WTC11 (cell line): ENCODE measurements around the gene SNAP47. TPM values are rescaled to one million over a fixed set of nuclear protein-coding genes. Genes with fewer than 3 reads are reported as not detected.

Experiments used
- ATAC-seq: fragments of 200-7000 bp; cut with Tn5 transposase; 2 replicates; pipeline ENCODE4 v1.10.0; 2021; ENCODE audit warnings: mild to moderate bottlenecking, moderate library complexity
- CTCF ChIA-PET: fragments of 300-600 bp; sonication (Branson Sonifier 250); formaldehyde crosslinking; loops from one replicate; lab custom pipeline; 2021; ENCODE audit warnings: antibody characterized with exemption; lab: Charles Lee
- POLR2A ChIA-PET: fragments of 350-600 bp; sonication (Branson Sonifier 250); formaldehyde crosslinking; loops from one replicate; lab custom pipeline; 2021; ENCODE audit warnings: antibody characterized with exemption; lab: Charles Lee
- DNase-seq: peaks from one replicate; pipeline ENCODE4 v3.0.0; 2021; ENCODE audit warnings: low spot score
- H3K27ac Mint-ChIP-seq: 2 replicates; pipeline ENCODE4 v1.8.0; 2021; ENCODE audit warnings: mixed read lengths
- H3K27me3 Mint-ChIP-seq: 2 replicates; pipeline ENCODE4 v1.8.0; 2021; ENCODE audit warnings: low read depth, mild to moderate bottlenecking, moderate library complexity, mixed read lengths
- H3K36me3 Mint-ChIP-seq: 2 replicates; pipeline ENCODE4 v1.8.0; 2021; ENCODE audit warnings: mixed read lengths
- H3K4me1 Mint-ChIP-seq: 2 replicates; pipeline ENCODE4 v1.8.0; 2022; ENCODE audit warnings: mixed read lengths
- H3K4me3 Mint-ChIP-seq: 2 replicates; pipeline ENCODE4 v1.8.0; 2021; ENCODE audit warnings: mild to moderate bottlenecking, moderate library complexity, mixed read lengths
- H3K9me3 Mint-ChIP-seq: 2 replicates; pipeline ENCODE4 v1.8.0; 2021; ENCODE audit warnings: mixed read lengths
- ELF4 ChIP-seq: sonication (generic); formaldehyde crosslinking; IDR thresholded peaks from 2 replicates; pipeline ENCODE4 v1.8.1; 2022; ENCODE audit warnings: low read depth, mild to moderate bottlenecking, moderate library complexity, missing genetic modification reagents
- FOXP1 ChIP-seq: sonication (generic); formaldehyde crosslinking; IDR thresholded peaks from 2 replicates; pipeline ENCODE4 v1.8.0; 2022; ENCODE audit warnings: missing genetic modification reagents, mild to moderate bottlenecking, moderate library complexity, borderline replicate concordance
- HMGA2 ChIP-seq: fragments of 250-450 bp; sonication (Bioruptor Pico); IDR thresholded peaks from 2 replicates; pipeline ENCODE4 v1.4.0; 2021; ENCODE audit warnings: mild to moderate bottlenecking, moderate library complexity
- JAZF1 ChIP-seq: fragments of 250-450 bp; sonication (Bioruptor Pico); IDR thresholded peaks from 2 replicates; pipeline ENCODE4 v1.9.0; 2021; ENCODE audit warnings: moderate library complexity, mild to moderate bottlenecking, inconsistent platforms
- SP1 ChIP-seq: sonication (generic); formaldehyde crosslinking; conservative IDR thresholded peaks from 2 replicates; pipeline ENCODE4 v1.8.1; 2022; ENCODE audit warnings: missing genetic modification reagents
- ZNF219 ChIP-seq: sonication (generic); formaldehyde crosslinking; IDR thresholded peaks from 2 replicates; pipeline ENCODE4 v1.8.0; 2023; ENCODE audit warnings: missing genetic modification reagents, mild to moderate bottlenecking, borderline replicate concordance
- total RNA-seq: library from RNA; stranded (reverse); gene quantifications from 3 replicates; pipeline ENCODE4 v1.2.3, GENCODE V29; 2021
- TF ChIP-seq, protein P1 (sequence below): fragments of 250-450 bp; sonication (Bioruptor Pico); IDR thresholded peaks from 2 replicates; pipeline ENCODE4 v1.9.0; 2021; ENCODE audit warnings: mild to moderate bottlenecking, borderline replicate concordance
- TF ChIP-seq, protein P2 (sequence below): sonication (generic); formaldehyde crosslinking; IDR thresholded peaks from 2 replicates; pipeline ENCODE4 v1.8.0; 2023; ENCODE audit warnings: missing genetic modification reagents
- TF ChIP-seq, protein P3 (sequence below): sonication (generic); formaldehyde crosslinking; IDR thresholded peaks from 2 replicates; pipeline ENCODE4 v1.8.1; 2023; ENCODE audit warnings: mild to moderate bottlenecking, missing genetic modification reagents, moderate library complexity
- TF ChIP-seq, protein P4 (sequence below): fragments of 250-450 bp; sonication (Bioruptor Pico); IDR thresholded peaks from 2 replicates; pipeline ENCODE4 v2.1.2; 2022; ENCODE audit warnings: mild to moderate bottlenecking, moderate library complexity
- TF ChIP-seq, protein P5 (sequence below): fragments of 250-450 bp; sonication (Bioruptor Pico); IDR thresholded peaks from 2 replicates; pipeline ENCODE4 v1.8.0; 2021; ENCODE audit warnings: mild to moderate bottlenecking
- TF ChIP-seq, protein P6 (sequence below): sonication (generic); formaldehyde crosslinking; IDR thresholded peaks from 2 replicates; pipeline ENCODE4 v1.8.1; 2023; ENCODE audit warnings: mild to moderate bottlenecking, missing genetic modification reagents, borderline replicate concordance

The SNAP47 gene
- total RNA-seq, 1 experiment from 2014 or later: 50.8 TPM

DNA sequence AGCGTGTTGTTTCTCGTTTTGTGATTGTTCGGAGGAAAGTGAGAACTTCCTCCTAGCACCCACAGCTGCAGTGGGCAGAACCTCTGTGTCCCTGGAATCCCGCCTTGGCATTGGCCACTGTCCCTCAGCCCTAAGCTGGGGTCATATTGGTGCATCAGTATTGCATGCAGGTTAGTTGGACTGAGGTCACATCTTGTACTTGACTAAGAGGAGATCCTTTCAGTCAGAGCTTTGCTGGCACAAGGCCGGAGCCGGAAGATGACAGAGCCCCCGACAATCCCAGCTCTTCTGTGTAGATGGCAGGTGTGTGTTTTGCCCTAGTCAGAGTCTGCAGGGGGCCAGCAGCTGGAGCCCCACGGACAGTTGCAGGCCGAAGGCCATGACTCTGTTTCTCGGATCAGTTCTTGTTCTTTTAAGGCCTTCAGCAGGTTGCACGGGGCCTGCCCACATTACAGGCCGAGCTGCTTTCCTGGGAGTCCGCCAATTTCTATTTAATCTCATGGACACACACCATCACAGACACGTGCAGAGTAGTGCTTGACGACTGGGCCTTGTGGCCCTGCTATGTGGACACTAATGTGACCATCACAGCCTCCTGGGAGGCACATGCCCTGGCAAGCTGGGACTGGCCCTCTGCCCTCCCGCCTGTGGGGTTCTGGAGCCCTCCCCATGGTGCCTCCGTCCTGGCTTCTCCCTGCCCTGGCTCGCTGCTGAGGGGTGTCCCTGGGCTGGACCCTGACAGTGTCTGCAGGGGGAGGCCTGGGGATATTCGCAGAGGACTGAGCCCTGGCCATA is 14.9 kb downstream of the SNAP47 start (continued):
- TF ChIP-seq, protein P1, sequence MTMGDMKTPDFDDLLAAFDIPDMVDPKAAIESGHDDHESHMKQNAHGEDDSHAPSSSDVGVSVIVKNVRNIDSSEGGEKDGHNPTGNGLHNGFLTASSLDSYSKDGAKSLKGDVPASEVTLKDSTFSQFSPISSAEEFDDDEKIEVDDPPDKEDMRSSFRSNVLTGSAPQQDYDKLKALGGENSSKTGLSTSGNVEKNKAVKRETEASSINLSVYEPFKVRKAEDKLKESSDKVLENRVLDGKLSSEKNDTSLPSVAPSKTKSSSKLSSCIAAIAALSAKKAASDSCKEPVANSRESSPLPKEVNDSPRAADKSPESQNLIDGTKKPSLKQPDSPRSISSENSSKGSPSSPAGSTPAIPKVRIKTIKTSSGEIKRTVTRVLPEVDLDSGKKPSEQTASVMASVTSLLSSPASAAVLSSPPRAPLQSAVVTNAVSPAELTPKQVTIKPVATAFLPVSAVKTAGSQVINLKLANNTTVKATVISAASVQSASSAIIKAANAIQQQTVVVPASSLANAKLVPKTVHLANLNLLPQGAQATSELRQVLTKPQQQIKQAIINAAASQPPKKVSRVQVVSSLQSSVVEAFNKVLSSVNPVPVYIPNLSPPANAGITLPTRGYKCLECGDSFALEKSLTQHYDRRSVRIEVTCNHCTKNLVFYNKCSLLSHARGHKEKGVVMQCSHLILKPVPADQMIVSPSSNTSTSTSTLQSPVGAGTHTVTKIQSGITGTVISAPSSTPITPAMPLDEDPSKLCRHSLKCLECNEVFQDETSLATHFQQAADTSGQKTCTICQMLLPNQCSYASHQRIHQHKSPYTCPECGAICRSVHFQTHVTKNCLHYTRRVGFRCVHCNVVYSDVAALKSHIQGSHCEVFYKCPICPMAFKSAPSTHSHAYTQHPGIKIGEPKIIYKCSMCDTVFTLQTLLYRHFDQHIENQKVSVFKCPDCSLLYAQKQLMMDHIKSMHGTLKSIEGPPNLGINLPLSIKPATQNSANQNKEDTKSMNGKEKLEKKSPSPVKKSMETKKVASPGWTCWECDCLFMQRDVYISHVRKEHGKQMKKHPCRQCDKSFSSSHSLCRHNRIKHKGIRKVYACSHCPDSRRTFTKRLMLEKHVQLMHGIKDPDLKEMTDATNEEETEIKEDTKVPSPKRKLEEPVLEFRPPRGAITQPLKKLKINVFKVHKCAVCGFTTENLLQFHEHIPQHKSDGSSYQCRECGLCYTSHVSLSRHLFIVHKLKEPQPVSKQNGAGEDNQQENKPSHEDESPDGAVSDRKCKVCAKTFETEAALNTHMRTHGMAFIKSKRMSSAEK (CRISPR knock-in tag): no peak
- TF ChIP-seq SP1 (CRISPR knock-in tag): no peak
- TF ChIP-seq JAZF1: no peak
- no peak for TF ChIP-seq ELF4 (CRISPR knock-in tag)
- no peak for TF ChIP-seq FOXP1
- TF ChIP-seq HMGA2: no peak
- TF ChIP-seq, protein P2, sequence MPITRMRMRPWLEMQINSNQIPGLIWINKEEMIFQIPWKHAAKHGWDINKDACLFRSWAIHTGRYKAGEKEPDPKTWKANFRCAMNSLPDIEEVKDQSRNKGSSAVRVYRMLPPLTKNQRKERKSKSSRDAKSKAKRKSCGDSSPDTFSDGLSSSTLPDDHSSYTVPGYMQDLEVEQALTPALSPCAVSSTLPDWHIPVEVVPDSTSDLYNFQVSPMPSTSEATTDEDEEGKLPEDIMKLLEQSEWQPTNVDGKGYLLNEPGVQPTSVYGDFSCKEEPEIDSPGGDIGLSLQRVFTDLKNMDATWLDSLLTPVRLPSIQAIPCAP (CRISPR knock-in tag): no peak
- TF ChIP-seq, protein P3, sequence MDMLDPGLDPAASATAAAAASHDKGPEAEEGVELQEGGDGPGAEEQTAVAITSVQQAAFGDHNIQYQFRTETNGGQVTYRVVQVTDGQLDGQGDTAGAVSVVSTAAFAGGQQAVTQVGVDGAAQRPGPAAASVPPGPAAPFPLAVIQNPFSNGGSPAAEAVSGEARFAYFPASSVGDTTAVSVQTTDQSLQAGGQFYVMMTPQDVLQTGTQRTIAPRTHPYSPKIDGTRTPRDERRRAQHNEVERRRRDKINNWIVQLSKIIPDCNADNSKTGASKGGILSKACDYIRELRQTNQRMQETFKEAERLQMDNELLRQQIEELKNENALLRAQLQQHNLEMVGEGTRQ (CRISPR knock-in tag): no peak
- TF ChIP-seq, protein P4, sequence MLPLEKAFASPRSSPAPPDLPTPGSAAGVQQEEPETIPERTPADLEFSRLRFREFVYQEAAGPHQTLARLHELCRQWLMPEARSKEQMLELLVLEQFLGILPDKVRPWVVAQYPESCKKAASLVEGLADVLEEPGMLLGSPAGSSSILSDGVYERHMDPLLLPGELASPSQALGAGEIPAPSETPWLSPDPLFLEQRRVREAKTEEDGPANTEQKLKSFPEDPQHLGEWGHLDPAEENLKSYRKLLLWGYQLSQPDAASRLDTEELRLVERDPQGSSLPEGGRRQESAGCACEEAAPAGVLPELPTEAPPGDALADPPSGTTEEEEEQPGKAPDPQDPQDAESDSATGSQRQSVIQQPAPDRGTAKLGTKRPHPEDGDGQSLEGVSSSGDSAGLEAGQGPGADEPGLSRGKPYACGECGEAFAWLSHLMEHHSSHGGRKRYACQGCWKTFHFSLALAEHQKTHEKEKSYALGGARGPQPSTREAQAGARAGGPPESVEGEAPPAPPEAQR: no peak
- TF ChIP-seq, protein P5, sequence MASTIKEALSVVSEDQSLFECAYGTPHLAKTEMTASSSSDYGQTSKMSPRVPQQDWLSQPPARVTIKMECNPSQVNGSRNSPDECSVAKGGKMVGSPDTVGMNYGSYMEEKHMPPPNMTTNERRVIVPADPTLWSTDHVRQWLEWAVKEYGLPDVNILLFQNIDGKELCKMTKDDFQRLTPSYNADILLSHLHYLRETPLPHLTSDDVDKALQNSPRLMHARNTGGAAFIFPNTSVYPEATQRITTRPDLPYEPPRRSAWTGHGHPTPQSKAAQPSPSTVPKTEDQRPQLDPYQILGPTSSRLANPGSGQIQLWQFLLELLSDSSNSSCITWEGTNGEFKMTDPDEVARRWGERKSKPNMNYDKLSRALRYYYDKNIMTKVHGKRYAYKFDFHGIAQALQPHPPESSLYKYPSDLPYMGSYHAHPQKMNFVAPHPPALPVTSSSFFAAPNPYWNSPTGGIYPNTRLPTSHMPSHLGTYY (CRISPR knock-in tag): no peak

DNA sequence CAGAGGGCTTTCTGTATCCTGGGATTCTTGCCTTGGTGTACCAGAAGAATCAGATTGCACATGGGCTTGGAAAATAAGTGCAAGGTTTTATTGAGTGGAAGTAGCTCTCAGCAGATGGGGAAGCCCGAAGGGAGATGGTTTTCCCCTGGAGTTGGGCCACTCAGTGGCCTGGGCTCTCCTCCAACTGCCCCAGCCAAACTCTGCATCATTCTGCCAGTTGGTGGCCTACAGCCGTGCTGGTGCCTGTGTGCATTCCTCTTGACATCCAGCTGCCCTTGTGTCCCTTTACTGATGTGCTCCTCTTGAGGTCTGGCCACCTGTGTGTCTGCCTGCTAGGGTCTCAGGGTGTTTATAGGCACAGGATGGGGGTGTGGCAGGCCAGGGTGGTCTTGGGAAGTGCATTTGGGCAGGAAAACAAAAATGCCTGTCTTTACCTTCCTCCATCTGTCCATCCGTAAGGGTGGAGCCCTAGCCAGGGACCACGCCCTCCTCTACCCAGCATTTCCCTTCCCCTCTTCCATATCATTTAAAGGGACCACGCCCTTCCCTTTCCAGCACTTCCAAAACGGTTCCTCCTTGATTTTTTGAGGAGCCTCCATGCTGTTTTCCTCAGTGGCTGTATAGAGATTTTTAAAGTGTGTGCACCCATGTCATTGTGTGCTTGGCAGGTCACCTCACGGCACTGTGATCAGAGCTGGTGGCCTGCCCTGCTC is 18.9 kb downstream of the SNAP47 start:
- ATAC-seq (no peak), DNase-seq (no peak)
- no peaks in the 10 kb centered on the region for H3K27me3 Mint-ChIP-seq
- CTCF ChIA-PET: interaction anchor here (0.5 kb wide), 1 partner anchor 704 kb away, joined by 4 read pairs; no protein-coding TSS in a partner anchor
- POLR2A ChIA-PET: no interaction called here
- no peaks in the 10 kb centered on the region for H3K4me1 Mint-ChIP-seq
- peaks cover 18% of the 10 kb centered on the region for H3K36me3 Mint-ChIP-seq
- TF ChIP-seq, protein P6, sequence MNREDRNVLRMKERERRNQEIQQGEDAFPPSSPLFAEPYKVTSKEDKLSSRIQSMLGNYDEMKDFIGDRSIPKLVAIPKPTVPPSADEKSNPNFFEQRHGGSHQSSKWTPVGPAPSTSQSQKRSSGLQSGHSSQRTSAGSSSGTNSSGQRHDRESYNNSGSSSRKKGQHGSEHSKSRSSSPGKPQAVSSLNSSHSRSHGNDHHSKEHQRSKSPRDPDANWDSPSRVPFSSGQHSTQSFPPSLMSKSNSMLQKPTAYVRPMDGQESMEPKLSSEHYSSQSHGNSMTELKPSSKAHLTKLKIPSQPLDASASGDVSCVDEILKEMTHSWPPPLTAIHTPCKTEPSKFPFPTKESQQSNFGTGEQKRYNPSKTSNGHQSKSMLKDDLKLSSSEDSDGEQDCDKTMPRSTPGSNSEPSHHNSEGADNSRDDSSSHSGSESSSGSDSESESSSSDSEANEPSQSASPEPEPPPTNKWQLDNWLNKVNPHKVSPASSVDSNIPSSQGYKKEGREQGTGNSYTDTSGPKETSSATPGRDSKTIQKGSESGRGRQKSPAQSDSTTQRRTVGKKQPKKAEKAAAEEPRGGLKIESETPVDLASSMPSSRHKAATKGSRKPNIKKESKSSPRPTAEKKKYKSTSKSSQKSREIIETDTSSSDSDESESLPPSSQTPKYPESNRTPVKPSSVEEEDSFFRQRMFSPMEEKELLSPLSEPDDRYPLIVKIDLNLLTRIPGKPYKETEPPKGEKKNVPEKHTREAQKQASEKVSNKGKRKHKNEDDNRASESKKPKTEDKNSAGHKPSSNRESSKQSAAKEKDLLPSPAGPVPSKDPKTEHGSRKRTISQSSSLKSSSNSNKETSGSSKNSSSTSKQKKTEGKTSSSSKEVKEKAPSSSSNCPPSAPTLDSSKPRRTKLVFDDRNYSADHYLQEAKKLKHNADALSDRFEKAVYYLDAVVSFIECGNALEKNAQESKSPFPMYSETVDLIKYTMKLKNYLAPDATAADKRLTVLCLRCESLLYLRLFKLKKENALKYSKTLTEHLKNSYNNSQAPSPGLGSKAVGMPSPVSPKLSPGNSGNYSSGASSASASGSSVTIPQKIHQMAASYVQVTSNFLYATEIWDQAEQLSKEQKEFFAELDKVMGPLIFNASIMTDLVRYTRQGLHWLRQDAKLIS (CRISPR knock-in tag): no peak
- TF ChIP-seq ELF4 (CRISPR knock-in tag) (no peak), ZNF219 (CRISPR knock-in tag) (no peak)
- H3K9me3 Mint-ChIP-seq: no peaks in the 10 kb centered on the region
- H3K4me3 Mint-ChIP-seq: no peak overlapping the region
- H3K27ac Mint-ChIP-seq: no peak overlapping the region
